Stimulated activated CD4-positive, alpha-beta T cell treated with anti-CD3 and anti-CD28 coated beads, Interleukin-15, amount 100 ng/mL, for 48 hours (primary cell): ENCODE data around the gene CYB5R2.

ENCODE experiments used
- DNase-seq, 2 donors: peaks; one replicate each; pipeline ENCODE4 v3.0.0-alpha.2; 2020; ENCODE audit warnings: low read depth in 2 of 2

Gene CYB5R2

DNA sequence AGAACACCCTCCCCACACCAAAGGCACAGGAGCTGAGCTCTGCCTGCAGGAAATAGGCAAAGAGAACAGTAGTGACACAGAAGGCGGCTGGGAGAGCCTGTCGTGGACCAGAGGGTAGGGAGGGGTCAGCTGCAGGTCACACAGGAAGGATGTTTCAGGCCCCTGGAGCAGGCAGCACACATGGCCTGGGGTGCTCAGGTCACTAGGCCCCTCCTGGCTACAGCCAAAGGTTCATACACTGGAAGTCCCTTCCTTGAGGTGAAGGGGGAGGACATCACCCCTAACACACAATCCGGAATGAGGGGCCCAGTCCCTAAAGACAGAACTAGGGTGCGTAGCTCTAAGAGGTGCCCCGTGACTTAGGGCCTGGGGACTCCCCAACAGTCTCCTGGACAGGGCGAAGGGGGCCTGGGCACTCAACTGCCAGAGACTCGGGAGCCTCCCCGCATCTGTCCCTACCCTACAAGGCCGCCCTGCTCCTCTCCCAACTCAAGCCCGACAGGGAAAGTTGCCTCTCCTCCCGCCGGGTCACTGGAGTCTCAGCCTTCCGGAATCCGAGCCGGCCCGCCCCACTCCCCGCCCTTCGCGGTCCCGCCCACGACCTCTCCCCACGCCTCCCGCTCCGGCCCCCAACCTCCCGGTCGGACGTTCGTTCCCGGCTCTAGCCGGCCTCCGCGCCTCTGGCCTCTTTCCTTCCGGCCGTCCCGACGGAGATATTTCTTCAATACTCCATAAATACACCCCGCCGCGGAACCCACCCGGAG, at the start of gene CYB5R2:
Gene CYB5R2 (minus strand): TSS at position 541 of the 764 bp plus-strand sequence. CDS start 675 bp downstream, outside the sequence.
- no peak for DNase-seq

DNA sequence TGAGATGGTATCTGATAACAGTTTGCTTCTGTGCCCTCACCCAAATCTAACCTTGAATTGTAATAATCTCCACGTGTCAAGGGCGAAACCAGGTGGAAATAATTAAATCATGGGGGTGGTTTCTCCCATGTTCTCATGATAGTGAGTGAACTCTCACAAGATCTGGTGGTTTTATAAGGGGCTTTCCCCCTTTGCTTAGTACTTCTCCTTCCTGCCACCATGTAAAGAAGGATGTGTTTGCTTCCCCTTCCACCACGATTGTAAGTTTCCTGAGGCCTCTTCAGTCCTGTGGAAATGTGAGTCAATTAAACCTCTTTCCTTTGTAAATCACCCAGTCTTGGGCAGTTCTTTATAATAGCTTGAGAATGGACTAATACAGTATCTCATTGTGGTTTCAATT, 41.5 kb upstream of the CYB5R2 start:
- no peak for DNase-seq

DNA sequence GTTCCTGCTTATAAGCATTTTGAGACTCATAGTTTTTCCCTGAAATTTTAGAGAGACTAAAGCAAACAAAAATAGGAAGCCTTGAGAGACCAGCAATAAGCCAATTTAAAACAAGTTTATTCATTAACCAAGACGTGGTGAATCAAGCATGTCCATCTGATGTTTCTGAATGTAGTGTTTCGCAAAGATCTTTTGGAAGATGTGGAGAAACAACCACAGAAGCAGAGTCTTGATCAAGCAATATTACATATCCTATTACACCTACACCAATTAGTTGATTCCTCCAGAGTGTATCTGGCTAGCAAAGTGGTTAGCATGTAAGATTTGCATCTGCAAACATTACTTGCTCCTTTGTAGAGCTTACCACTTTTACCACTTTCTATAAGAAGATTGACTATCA, 33.1 kb upstream of the CYB5R2 start, which contains the start of gene OVCH2:
Gene OVCH2 (minus strand): TSS at position 101 of the 400 bp plus-strand sequence. CDS start 83 bp downstream, at position 18.
- no peak for DNase-seq

DNA sequence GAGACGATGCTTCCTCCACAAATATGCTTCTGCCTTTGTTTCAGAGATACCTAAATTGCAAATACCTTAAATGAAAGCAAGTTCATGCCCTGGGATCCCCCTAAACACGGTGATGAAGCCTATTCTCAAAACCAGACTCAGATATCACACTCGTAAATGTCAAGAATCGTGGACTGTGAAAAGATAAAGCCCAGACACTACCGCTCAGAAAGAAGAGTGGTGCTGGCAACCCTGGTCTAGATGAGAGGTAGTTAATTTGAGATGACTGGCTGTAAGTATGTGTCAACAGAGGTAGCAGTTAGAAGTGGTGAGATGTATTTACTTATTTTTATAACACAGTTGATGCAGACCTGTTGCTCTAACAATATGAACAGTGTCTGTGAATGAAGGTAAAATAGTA, 30.4 kb upstream of the CYB5R2 start:
- DNase-seq = no peak

DNA sequence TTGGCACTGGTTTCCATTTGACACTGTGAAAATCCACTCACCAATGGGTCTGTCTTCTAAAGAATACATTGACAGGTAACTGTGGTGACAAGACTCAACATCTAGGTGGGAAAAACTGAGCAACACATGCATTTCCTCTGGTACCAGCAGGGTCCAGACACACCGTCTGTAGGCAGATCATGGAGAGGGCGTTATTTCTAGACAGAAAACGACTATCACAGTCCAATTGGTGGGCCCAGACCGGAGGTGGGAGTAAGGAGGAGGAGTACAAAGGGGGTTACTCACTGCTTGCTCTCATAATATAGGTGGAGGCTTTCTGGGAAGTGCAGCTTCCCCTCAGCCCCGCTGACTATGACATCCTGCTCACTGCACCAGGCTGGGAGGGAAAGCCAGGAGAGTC, 23.1 kb upstream of the CYB5R2 start:
- no peak for DNase-seq

DNA sequence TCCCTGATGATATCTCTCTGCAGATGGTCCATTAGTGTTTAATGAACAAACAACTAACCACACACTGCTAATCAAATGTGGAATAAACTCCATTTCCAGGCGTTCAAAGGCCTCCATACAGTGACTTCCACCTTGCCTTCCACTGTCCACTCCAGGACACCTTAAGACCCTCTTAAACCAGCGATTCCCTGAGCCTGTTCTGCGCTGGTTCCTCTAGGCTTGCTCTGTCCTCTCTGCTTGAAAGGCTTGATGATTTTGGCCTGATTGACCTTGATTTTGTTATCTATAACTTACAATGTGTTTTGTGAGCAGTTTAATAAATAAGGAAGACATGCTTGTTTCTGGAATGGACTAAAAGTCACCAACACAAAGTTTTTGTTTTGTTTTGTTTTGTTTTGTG, 20.9 kb upstream of the CYB5R2 start:
- no peak for DNase-seq

DNA sequence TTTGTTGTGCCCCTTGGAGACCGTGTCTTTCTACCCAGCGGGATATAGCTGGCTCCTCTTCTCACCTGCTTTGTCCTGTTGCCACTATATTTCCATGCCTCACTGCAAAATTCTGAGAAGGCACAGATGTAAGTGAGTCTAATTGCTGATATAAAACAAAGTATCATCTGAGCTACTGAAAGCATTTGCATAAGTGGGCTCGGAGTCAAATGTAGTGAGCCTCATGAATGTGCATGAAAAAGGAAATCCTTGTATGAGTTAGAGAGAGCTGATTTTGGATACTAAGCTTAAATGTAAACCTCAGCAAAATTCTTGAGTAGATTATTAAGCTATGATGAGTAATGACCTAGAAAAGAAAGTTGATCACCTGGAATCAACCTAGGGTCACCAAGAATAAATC, 19.1 kb upstream of the CYB5R2 start:
- no peak for DNase-seq

DNA sequence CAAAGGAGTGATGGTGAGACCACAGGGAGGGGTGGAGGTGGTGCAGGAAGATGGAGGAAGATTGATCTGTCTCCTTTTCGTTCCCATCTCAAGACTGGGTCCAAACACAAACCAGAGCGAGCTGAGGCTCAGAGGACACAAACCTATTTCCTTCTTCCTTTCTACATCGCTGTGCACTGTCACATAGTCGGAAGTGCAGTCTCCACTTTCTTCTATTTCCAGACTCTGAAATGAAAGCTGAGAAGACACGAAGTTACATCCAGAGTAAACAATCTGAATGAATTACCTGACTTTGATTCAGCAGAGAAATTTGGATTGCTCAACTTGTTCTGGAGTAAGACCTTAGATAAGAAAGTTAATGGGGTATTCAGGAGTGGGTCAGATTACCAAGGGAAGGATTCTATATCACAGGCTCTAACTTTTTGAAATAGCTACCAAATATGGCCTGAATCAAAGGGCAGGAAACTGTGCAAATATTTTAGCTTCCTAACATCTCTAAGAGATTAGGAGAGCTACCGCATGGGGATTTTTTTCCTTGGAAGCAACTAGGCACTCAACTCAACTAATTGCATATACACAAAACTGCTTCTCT, 18.6 kb upstream of the CYB5R2 start:
- no peak for DNase-seq

DNA sequence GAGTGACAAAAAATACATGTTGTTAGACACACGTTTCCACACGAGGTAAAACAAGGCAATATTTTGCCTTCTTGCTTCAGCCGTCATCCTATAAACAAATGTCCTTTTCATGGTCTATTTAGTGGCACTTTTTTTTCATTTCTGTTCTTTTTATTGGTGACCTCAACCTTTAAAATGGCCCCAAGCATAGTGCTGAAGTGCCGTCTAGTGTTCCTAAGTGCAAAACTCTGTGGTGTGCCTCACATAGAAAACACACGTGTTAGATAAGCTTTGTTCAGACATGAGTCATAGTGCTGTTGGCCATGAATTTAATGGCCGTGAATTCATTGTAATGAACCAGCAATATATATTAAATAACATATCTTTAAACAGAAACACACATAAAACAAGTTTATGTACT, 17.3 kb upstream of the CYB5R2 start:
- no peak for DNase-seq

DNA sequence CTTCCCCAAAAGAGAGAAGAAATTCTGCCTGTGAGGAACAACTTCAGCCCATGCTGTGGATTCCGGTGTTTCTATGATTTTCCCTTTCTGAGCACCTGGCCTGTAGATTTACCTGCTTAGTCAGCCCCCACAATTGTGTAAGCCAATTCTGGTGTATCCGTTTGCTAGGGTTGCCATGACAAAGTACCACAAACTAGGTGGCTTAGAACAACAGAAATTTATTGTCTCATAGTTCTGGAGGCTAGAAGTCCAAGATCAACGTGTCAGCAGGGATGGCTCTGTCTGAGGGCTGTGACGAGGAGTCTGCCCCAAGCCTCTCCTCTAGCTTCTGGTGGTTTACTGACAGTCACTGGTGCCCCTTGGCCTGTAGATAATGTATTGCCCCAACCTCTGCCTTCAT, 15.9 kb upstream of the CYB5R2 start:
- no peak for DNase-seq

DNA sequence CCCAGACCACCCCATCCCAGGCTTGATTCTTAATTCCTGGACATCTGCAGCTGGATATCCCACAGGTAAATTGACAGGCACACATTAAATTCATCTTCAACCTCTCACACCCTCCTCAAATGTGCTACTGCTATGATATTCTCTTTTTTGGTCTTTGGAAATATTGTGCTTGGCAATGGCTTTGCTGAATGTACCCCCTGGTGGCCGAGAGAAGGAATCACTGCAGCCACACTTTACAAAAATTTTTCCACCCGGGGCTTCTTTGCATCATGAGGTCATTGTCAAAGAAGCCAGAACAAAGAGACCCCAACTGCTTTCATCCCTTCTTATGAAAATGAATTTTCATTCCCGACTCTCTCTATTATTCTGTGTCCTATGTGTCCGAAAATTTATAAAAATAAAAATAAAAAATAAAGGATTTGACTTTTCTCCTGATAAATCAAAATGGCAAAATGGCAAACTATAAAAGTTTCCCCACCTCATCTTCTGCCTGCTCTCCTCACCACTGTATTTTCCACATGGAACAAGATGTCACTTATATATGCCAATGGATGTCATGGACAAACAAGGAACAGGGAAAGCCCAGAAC, 15.0 kb upstream of the CYB5R2 start:
- no peak for DNase-seq

DNA sequence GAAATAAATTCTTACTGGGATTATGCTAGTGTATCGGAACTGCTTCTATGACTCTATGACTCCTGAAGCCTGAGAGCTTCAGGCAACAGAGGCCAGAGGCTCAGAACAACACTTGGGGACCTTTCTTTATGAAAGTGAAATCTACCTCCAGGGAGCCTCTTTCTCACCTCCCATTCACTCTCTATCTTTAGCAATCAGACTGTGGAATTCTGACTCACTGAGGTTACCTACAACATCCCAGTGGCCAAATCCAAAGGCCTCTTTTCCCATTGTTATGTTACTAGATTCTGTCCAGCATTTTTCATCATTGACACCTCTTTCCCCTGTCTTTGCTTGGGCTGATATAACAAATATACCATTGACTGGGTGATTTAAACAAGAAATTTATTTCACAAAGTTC, 14.1 kb upstream of the CYB5R2 start:
- DNase-seq = no peak

DNA sequence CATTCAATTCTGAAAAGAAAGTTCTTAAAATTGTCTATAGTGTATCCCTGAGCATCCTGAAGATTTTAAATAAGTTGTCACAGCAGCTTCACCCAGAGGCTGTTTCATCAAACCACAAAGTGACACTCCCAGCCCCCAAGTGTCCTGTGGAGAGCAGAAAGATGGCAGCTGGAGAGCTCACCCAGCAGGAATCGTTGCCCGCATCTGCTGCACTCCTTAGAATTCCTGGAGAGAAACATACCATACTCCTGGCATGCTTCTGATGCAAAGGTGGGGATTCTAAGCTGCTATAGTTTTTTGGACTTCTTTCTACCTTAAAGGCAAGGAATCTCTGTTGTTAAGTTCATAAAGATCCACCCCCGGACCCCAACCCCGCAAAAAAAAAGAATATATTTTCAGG, 13.5 kb upstream of the CYB5R2 start:
- DNase-seq = no peak

DNA sequence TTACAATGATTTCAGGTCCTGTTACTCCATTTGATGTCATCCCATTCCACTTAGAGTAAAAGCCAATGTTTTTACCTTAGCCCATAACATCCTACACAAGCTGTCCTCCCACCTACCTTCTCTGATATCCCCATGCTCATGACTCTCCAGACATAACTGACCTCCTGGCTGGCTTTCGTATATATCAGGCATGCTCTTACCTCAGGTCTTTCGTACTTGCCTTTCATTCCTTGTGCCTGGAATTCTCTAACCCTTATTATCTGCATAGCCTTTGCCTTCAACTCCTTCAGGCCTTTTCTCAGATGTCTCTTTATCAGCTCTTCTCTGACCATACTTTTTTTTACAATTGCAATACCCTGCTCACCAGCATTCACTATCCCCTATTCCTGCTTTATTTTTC, 10.3 kb upstream of the CYB5R2 start:
- DNase-seq = no peak

DNA sequence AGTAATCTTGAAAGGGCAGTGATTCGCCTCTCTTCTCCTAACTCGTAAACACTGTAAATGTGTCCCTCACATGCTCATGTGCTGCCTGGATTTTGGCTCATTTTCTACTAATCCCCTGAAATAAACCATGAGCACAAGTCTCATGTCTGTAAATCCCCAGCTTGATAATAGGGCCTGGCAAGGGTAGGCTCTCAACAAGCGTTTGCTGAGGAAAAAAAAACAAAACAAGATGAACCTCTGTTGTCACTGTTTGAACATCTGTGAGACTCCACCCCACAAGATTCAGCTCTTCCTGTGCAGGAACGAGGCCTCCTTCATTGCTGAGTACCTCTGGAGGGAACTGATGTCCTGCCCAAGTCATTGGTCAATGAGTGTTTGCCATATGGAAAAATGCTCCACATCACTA, 4.5 kb upstream of the CYB5R2 start:
- no peak for DNase-seq

DNA sequence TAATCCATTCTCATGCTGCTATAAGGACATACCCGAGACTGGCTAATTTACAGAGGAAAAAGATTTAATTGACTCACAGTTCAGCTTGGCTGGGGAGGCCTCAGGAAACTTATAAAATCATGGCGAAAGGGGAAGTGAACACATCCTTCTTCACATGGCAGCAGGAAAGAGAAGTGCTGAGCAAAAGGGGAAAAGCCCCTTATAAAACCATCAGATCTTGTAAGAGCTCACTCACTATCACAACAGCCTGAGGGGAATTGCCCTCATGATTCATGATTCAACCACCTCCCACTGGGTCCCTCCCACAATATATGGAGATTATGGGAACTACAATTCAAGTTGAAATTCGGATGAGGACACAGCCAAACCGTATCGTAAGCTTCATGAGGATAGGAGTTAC, 3.8 kb upstream of the CYB5R2 start:
- no peak for DNase-seq

DNA sequence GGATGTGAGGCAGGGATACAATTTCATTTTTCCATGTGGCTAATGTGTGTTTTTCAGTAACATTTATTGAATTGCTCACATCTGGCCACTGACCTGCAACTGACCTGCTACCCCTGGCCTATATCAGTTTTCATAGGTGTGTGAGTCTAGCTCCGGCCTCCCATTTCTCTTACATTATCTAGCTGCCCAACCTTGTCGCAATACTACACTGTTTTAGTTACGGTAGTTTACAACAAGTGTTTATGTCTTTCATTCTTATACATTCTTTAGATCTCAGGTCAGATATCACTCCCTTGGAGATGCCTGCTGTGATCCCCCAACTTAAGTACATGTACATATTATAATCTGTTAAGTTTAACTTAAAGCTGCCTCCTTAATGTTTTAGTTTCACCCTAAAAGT, 2.3 kb upstream of the CYB5R2 start:
- DNase-seq = no peak

DNA sequence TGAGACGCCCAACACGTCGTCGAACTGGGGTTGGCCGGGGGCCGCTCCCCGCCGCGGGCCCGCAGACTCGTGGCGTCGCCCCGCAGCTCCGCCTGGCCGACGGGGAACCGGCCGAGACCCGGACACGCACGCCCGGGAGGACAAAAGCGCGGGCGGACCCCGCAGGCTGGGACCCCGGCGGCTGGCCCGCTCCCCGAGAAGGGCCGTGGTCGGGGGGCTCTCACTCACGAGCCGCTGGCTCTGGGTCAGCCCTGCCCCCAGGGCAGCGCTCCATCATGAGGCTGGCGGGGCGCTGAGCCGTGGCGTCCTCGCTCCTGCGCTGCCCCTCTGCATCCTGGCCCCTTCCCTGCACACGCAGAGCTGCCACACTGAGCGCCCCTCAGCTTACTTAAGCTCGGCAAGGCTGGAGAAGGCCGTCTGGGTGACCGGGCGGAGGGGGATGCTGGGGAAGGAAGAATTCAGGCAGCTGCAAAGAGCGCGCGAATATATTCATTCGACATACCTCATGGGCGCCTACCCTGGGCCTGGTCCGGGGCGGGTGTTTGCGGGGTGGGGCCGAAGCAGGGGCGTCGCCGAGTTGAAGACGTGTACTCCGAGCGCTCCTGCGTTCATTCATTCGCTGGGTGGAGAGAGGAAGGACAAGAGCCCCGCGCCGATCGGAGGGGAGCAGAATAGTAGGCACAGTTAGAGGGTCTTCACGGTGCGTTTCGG, 579 bp upstream of the CYB5R2 start:
- DNase-seq = no peak

DNA sequence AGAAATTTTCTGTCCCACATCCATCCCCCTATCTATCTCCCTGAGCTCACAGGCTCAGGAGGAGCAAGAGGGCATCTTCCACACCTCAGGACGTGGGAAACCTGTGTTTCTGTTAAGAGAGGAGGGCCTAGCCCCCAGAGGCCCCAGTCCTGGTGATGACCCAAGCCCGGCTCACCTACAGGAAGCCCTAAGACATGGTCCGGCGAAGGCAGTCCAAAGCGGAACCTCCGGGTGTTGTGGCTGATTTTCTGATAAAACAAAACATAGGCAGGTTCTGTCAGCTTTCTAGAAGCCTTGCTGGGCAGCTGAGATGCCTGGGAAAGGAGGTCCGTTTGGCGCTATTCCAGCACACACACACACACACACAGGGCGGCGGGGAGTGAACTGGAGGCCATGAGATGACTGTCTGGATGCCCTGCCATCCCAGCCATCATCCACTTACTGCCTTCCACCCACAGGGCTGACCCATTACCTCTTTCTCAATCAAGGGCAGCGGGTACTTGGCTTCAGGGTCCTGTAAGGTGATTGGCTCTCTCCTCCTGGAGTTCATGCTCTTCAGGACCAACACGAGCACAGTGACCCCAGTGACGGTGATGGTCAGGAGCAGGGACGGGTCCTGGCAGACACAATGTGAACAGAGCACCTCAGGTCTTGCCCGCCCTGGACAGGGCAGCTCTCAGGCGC, 882 bp downstream of the CYB5R2 start:
- DNase-seq = no peak

DNA sequence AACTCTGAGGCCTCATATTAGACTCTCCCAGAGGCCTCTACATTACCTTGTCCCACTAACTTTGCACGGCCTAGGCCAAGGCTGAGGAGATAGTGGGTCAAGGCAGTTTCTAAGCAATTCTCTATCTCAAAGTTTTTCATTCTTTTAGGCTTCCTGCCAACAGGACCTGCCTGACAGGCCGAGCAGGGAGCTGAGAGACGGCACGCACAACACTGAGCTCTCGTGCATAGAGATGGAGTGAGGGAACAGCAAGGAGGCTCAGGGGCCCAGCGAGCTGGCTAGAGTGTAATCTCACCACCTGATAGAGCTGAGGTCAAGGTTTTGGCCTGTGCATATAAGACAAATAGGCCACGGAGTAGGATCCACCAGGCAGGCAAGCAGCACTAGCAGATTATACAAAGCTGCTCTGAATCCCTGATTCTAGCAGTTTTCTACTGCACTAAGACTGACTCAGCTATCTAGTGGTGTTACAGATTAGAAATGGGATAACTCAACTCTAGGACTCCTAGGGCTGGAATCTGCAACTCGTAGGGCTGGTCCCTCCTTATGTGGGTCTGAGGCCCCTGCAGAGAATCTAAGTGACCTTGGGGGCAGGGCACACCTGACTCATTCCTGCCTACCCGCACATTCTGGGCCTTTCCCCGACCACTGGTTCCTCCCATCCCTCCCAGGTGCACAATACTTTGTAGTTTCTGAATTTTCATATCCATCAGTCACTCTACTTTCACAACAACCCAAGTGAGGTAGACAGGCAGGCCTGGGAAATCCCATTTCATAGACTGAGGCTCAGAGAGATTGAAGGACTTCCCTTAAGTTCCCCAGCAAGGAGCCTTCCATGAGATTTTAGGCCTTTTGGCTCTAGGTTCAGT, 1.7 kb downstream of the CYB5R2 start:
- DNase-seq = no peak

DNA sequence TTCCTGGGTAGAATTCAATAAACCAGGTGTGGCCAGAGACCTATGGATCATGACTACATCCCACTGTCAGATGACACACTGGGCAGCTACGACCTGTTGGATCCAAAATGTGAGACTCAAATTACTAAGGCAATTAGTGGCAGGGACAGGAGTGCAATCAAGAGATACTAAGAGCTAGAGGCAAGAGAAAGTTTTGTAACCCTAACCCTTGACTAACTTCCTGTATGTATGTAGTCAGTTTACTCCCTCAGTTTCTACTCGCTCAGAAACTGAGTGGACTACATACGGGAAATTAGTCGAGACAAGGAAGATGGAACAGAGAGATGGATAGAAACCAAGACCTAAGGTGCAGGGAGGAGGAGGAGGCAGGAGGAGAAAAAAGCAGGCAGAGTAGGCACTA, 2.7 kb downstream of the CYB5R2 start:
- DNase-seq = no peak
